ENCODE results near the gene TBC1D4.

DNA sequence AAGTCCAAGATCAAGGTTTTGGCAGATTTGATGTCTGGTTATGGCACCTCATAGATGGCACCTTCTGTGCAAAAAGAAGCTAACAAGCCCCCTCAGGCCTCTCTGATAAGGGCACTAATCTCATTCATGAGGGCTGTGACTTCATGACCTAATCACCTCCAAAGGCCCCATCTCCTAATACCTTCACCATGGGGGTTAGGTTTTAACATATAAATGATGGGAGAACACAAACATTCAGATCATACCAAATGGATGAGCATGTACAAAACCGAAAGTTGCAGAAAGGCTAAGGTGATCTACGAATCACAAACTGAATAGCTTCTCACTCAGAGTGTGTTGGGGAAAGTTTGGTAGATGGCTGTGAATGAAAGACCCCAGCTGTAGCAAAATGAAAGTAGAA, 217.4 kb downstream of the TBC1D4 start:
- TF ChIP-seq POLR2A (IDR thresholded peaks at IDR 0.05), result no peak
- TF ChIP-seq, protein P1, sequence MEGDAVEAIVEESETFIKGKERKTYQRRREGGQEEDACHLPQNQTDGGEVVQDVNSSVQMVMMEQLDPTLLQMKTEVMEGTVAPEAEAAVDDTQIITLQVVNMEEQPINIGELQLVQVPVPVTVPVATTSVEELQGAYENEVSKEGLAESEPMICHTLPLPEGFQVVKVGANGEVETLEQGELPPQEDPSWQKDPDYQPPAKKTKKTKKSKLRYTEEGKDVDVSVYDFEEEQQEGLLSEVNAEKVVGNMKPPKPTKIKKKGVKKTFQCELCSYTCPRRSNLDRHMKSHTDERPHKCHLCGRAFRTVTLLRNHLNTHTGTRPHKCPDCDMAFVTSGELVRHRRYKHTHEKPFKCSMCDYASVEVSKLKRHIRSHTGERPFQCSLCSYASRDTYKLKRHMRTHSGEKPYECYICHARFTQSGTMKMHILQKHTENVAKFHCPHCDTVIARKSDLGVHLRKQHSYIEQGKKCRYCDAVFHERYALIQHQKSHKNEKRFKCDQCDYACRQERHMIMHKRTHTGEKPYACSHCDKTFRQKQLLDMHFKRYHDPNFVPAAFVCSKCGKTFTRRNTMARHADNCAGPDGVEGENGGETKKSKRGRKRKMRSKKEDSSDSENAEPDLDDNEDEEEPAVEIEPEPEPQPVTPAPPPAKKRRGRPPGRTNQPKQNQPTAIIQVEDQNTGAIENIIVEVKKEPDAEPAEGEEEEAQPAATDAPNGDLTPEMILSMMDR (IDR thresholded peaks at IDR 0.05 in 4 of 5, conservative IDR thresholded peaks at IDR 0.05 in 1 of 5), result no peak
